ENCODE results near the gene CDC26. TPM values are rescaled to one million over a fixed set of nuclear protein-coding genes. Genes with fewer than 3 reads are reported as not detected.

Gene CDC26
- total RNA-seq, 2 donors from 2014 or later, result 18.4 to 18.6 TPM

DNA sequence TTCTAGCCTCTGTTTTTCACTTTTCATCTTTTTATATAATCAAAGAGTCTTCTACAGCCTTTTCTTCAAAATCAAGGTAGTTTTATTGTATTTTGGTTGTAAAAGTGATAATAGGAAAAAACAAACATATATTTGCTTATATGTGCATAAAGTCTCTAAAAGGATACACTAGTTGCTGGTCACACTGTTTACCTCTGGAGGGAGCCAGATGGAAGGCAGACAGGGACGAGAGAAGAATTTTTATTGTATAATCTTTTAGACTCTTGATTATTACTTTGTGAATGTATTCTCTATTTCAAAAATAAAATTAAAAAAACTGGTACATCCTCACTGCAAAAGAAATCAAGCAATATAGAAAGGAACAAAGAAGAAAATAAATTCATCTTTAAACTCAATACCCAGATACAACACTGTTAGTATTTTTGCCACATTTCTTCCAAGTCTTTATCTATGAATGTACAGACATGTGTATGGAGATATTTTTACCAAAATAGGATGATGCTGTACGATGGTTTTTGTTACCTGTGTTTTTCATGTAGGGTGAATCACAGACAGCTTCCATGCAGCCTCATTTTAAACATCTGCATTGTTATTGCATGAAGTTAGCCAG, 33.9 kb upstream of the CDC26 start:
- H3K9me3 ChIP-seq, result no peaks in the 10 kb centered on the region
- H3K36me3 ChIP-seq, result no peaks in the 10 kb centered on the region
- DNase-seq (ENCODE audit: low spot score), result no peak
- no peak overlapping the region for H3K27ac ChIP-seq
- TF ChIP-seq, protein P1, sequence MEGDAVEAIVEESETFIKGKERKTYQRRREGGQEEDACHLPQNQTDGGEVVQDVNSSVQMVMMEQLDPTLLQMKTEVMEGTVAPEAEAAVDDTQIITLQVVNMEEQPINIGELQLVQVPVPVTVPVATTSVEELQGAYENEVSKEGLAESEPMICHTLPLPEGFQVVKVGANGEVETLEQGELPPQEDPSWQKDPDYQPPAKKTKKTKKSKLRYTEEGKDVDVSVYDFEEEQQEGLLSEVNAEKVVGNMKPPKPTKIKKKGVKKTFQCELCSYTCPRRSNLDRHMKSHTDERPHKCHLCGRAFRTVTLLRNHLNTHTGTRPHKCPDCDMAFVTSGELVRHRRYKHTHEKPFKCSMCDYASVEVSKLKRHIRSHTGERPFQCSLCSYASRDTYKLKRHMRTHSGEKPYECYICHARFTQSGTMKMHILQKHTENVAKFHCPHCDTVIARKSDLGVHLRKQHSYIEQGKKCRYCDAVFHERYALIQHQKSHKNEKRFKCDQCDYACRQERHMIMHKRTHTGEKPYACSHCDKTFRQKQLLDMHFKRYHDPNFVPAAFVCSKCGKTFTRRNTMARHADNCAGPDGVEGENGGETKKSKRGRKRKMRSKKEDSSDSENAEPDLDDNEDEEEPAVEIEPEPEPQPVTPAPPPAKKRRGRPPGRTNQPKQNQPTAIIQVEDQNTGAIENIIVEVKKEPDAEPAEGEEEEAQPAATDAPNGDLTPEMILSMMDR (IDR thresholded peaks at IDR 0.05), result peak; percentile 39
- ATAC-seq (ENCODE audit: insufficient number of reproducible peaks, low FRiP score, low read depth), result no peak
- H3K27me3 ChIP-seq (replicated peaks; ENCODE audit: insufficient read depth), result no peaks in the 10 kb centered on the region
- H3K4me3 ChIP-seq, result no peak overlapping the region
- no peaks in the 10 kb centered on the region for H3K4me1 ChIP-seq (ENCODE audit: control insufficient read depth in 1 of 2, low read depth in 2 of 2)

DNA sequence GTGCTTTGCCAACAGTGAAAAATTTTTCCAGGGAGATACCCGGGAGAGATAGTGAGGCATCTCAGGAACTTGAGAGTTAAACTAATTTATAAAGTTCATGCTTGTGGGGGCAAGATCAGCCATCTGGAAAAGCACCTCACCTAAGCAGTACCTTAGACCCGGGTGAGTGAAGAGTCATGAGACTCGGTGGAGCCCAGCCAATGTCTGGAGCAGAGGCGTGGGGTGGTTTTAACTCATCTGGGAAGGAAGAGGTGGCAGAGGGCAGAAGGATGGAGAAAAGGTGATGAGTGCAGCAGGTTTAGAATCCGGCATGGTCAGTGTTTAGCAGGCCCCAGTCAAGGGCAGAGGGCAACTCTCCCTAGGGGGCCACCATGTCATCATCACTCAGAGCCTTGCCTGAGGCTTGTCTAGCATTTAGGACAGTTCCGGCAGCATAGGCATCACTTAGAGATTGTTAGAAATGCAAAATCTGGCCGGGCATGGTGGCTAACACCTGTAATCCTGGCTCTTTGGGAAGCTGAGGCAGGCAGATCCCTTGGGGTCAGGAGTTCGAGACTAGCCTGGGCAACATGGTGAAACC, 32.1 kb upstream of the CDC26 start:
- Histone ChIP-seq H3K36me3 (no peaks in the 10 kb centered on the region), H3K4me3 (no peak overlapping the region), H3K27ac (no peak overlapping the region), H3K4me1 (ENCODE audit: control insufficient read depth in 1 of 2, low read depth in 2 of 2) (no peaks in the 10 kb centered on the region), H3K27me3 (replicated peaks; ENCODE audit: insufficient read depth) (no peaks in the 10 kb centered on the region), H3K9me3 (no peaks in the 10 kb centered on the region)
- ATAC-seq (ENCODE audit: insufficient number of reproducible peaks, low FRiP score, low read depth), result no peak
- TF ChIP-seq, protein P1 (IDR thresholded peaks at IDR 0.05), result no peak
- no peak for DNase-seq (ENCODE audit: low spot score)

DNA sequence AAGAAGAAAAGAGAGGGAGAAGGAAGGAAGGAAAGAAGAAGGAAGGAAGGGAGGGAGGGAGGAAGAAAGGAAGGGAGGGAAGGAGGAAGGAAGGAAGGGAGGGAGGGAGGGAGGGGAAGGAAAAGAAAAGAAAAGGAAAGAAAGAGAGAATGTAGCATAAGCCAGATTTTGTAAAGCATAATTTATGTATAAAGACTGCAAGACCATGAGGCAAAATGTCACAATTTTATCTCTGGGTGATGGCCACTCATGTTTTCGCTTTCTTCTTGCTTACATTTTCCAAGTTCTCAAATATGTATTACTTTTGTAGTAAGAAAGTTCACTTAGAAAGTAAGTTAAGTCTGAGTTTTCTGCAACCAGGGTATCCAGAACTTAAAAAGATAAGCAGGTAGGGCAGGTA, 31.2 kb upstream of the CDC26 start:
- H3K36me3 ChIP-seq, result no peaks in the 10 kb centered on the region
- no peak for ATAC-seq (ENCODE audit: insufficient number of reproducible peaks, low FRiP score, low read depth)
- H3K27ac ChIP-seq, result no peak overlapping the region
- H3K27me3 ChIP-seq (replicated peaks; ENCODE audit: insufficient read depth), result no peaks in the 10 kb centered on the region
- TF ChIP-seq, protein P1 (IDR thresholded peaks at IDR 0.05), result no peak
- H3K4me1 ChIP-seq (ENCODE audit: control insufficient read depth in 1 of 2, low read depth in 2 of 2), result no peaks in the 10 kb centered on the region
- no peaks in the 10 kb centered on the region for H3K9me3 ChIP-seq
- DNase-seq (ENCODE audit: low spot score), result no peak
- H3K4me3 ChIP-seq, result no peak overlapping the region

DNA sequence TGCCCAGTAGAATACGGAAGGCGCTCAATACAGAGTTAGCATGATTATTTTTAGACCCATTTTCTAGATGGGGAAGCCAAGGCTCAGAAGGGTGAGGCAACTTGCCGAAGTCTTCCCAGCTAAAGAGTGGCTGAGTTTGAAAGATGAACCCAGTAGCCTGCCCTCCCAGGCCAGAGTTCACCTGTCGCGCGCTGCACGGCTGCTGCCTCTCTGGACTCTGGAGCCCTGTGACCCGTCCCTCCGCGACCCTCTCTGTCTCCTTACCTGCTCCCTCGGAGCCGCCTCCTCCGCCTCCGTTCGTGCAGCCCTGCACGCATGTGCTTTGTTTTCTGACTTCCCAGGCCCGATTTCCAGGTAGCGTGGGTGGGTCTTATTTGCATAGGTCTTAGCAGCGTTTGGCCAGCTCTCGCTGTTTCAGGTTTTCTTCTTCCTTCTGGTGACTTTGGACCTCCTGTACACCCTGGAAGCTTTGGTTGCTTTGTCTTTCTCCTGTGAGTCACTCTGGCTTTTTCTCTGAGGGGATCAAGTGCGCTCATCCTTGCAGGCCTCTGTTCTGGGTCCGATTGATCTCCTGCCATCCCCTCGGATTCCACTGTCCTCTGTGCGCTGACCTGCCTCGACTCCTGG, 27.5 kb upstream of the CDC26 start, which contains the start of gene RNF183:
RNF183 (minus strand) TSS at position 585 of the 627 bp plus-strand sequence. CDS start 5,192 bp downstream, outside the sequence.
- TF ChIP-seq, protein P1 (IDR thresholded peaks at IDR 0.05), result no peak
- no peaks in the 10 kb centered on the region for H3K9me3 ChIP-seq
- ATAC-seq (ENCODE audit: insufficient number of reproducible peaks, low FRiP score, low read depth), result no peak
- H3K27me3 ChIP-seq (replicated peaks; ENCODE audit: insufficient read depth), result no peaks in the 10 kb centered on the region
- H3K4me1 ChIP-seq (ENCODE audit: control insufficient read depth in 1 of 2, low read depth in 2 of 2), result no peaks in the 10 kb centered on the region
- no peak for DNase-seq (ENCODE audit: low spot score)
- no peak within 1 kb of the TSS for H3K4me3 ChIP-seq
- H3K27ac ChIP-seq, result no peak within 1 kb of the TSS
- no peaks in the 10 kb centered on the region for H3K36me3 ChIP-seq

DNA sequence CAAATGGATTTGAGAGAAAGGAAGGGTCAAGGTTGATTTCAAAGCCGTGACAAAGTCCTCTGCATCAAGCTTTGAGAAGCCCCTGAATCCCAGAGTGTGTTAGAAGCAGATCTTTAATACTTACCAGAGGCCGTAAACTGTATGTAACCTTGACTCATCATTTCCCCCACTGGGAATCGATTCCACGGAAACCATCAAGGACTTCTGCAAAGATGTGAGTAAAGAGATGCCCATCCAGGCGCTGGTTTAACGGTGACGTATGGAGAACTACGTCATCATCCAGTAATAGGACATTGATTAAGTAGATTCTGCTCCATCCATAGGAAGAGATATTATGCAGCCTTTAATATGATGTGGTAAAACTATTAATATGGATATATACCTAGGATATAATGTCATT, 26.2 kb upstream of the CDC26 start:
- Histone ChIP-seq H3K4me3 (no peak overlapping the region), H3K27ac (no peak overlapping the region), H3K4me1 (ENCODE audit: control insufficient read depth in 1 of 2, low read depth in 2 of 2) (no peaks in the 10 kb centered on the region), H3K36me3 (no peaks in the 10 kb centered on the region), H3K27me3 (replicated peaks; ENCODE audit: insufficient read depth) (no peaks in the 10 kb centered on the region), H3K9me3 (no peaks in the 10 kb centered on the region)
- DNase-seq (ENCODE audit: low spot score) (no peak), ATAC-seq (ENCODE audit: insufficient number of reproducible peaks, low FRiP score, low read depth) (no peak)
- TF ChIP-seq, protein P1 (IDR thresholded peaks at IDR 0.05), result no peak
